ENCODE results near the gene IL15.

GRCh38 chr4:141646969-141647368, 10.6 kb downstream of the IL15 start:
- TF ChIP-seq EZH2phosphoT487 (conservative IDR thresholded peaks at IDR 0.05; ENCODE audit: low read length) (no peak), CTCF (IDR thresholded peaks at IDR 0.05; ENCODE audit: insufficient read depth, low read length, poor library complexity, severe bottlenecking) (no peak)
